OCI-LY3 (cell line): ENCODE data around the gene CDKN1B.

Source experiments
- H2AFZ ChIP-seq: fragments of 200-600, 300-600 bp; shearing (Covaris generic); 2 replicates; pipeline ENCODE4 v1.6.0; 2014; ENCODE audit warnings: antibody characterized with exemption, low read depth, low read length
- H3K27ac ChIP-seq: fragments of 200-600, 300-600 bp; sonication (generic); 2 replicates; pipeline ENCODE4 v1.5.1; 2014; ENCODE audit warnings: mild to moderate bottlenecking, low read length, moderate library complexity, mixed read lengths
- H3K27me3 ChIP-seq: fragments of 200-600, 300-600 bp; sonication (generic); 2 replicates; pipeline ENCODE4 v1.6.1; 2014; ENCODE audit warnings: low read depth, low read length, mixed read lengths
- H3K36me3 ChIP-seq: fragments of 200-600, 300-600 bp; sonication (generic); replicated peaks from 2 replicates; pipeline ENCODE3; 2014; ENCODE audit warnings: low read depth, low read length, mixed read lengths
- H3K4me1 ChIP-seq: fragments of 300-600, 200-600 bp; sonication (generic); 2 replicates; pipeline ENCODE4 v1.6.1; 2014; ENCODE audit warnings: low read length, mixed read lengths
- H3K4me2 ChIP-seq: fragments of 200-600, 300-600 bp; sonication (generic); 2 replicates; pipeline ENCODE4 v1.6.1; 2014; ENCODE audit warnings: low read length, mixed read lengths
- H3K4me3 ChIP-seq: fragments of 300-600, 200-600 bp; sonication (generic); 2 replicates; pipeline ENCODE4 v1.5.1; 2014; ENCODE audit warnings: antibody characterized with exemption, mild to moderate bottlenecking, low read length, moderate library complexity
- H3K79me2 ChIP-seq: fragments of 300-600, 200-600 bp; shearing (Covaris generic); 2 replicates; pipeline ENCODE4 v1.6.1; 2014; ENCODE audit warnings: mild to moderate bottlenecking, low read length, mixed read lengths
- H3K9ac ChIP-seq: fragments of 300-600, 200-600 bp; shearing (Covaris generic); 2 replicates; pipeline ENCODE4 v1.6.0; 2014; ENCODE audit warnings: mild to moderate bottlenecking, low read length, moderate library complexity
- H3K9me3 ChIP-seq: fragments of 200-600, 300-600 bp; shearing (Covaris generic); 2 replicates; pipeline ENCODE4 v1.6.1; 2014; ENCODE audit warnings: low read length, mixed read lengths; ENCODE audit not compliant: insufficient read depth
- H4K20me1 ChIP-seq: fragments of 200-600, 300-600 bp; sonication (generic); 2 replicates; pipeline ENCODE4 v1.6.1; 2016; ENCODE audit warnings: low read length, mixed read lengths; ENCODE audit not compliant: insufficient read depth
- CTCF ChIP-seq: fragments of 200-600, 300-600 bp; sonication (generic); IDR thresholded peaks from 2 replicates; pipeline ENCODE4 v1.5.1; 2014; ENCODE audit warnings: antibody characterized with exemption, low read length, low read depth
- EZH2phosphoT487 ChIP-seq: fragments of 200-600 bp; shearing (Covaris generic); IDR thresholded peaks from 2 replicates; pipeline ENCODE4 v1.6.1; 2018; ENCODE audit warnings: antibody characterized with exemption, mixed run types, low read depth

The CDKN1B gene

DNA sequence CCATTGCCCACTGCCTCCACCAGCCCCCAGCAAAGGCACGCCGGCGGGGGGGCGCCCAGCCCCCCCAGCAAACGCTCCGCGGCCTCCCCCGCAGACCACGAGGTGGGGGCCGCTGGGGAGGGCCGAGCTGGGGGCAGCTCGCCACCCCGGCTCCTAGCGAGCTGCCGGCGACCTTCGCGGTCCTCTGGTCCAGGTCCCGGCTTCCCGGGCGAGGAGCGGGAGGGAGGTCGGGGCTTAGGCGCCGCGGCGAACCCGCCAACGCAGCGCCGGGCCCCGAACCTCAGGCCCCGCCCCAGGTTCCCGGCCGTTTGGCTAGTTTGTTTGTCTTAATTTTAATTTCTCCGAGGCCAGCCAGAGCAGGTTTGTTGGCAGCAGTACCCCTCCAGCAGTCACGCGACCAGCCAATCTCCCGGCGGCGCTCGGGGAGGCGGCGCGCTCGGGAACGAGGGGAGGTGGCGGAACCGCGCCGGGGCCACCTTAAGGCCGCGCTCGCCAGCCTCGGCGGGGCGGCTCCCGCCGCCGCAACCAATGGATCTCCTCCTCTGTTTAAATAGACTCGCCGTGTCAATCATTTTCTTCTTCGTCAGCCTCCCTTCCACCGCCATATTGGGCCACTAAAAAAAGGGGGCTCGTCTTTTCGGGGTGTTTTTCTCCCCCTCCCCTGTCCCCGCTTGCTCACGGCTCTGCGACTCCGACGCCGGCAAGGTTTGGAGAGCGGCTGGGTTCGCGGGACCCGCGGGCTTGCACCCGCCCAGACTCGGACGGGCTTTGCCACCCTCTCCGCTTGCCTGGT, at the start of gene CDKN1B:
Gene CDKN1B (plus strand): TSS at position 576 of the 793 bp plus-strand sequence. CDS start 472 bp downstream, outside the sequence.
- Histone ChIP-seq H4K20me1 (peaks cover 14% of the 10 kb centered on the region; the same call in 1 of the 2 replicates), H3K9ac (peak within 1 kb of the TSS; percentile 99), H3K4me1 (peaks cover 57% of the 10 kb centered on the region), H3K36me3 (peaks cover 34% of the 10 kb centered on the region), H3K9me3 (no peaks in the 10 kb centered on the region), H3K4me2 (peak within 1 kb of the TSS; percentile 97), H3K27ac (peak within 1 kb of the TSS; percentile 96), H3K4me3 (peak within 1 kb of the TSS; percentile 97), H2AFZ (no peak within 1 kb of the TSS; the same call in 1 of the 2 replicates), H3K79me2 (peaks cover 48% of the 10 kb centered on the region), H3K27me3 (no peaks in the 10 kb centered on the region)
- TF ChIP-seq EZH2phosphoT487 (no peak), CTCF (no peak)

GRCh38 chr12:12668005-12668404, 49.2 kb upstream of the CDKN1B start:
- Histone ChIP-seq H4K20me1 (no peaks in the 10 kb centered on the region), H3K27me3 (peaks cover 4% of the 10 kb centered on the region; the same call in 1 of the 2 replicates), H3K4me2 (no peak overlapping the region), H3K4me3 (no peak overlapping the region), H3K9ac (no peak overlapping the region), H3K79me2 (no peaks in the 10 kb centered on the region), H3K36me3 (no peaks in the 10 kb centered on the region), H3K9me3 (no peaks in the 10 kb centered on the region), H2AFZ (no peak overlapping the region), H3K4me1 (no peaks in the 10 kb centered on the region), H3K27ac (no peak overlapping the region)
- TF ChIP-seq EZH2phosphoT487, result no peak
- TF ChIP-seq CTCF, result no peak

GRCh38 chr12:12669020-12669419, 48.1 kb upstream of the CDKN1B start:
- H2AFZ ChIP-seq, result no peak overlapping the region
- no peaks in the 10 kb centered on the region for H3K4me1 ChIP-seq
- no peaks in the 10 kb centered on the region for H4K20me1 ChIP-seq
- no peaks in the 10 kb centered on the region for H3K79me2 ChIP-seq
- TF ChIP-seq CTCF, result no peak
- no peak for TF ChIP-seq EZH2phosphoT487
- H3K4me2 ChIP-seq, result no peak overlapping the region
- no peak overlapping the region for H3K4me3 ChIP-seq
- H3K27me3 ChIP-seq, result peaks cover 4% of the 10 kb centered on the region; the same call in 1 of the 2 replicates
- H3K9ac ChIP-seq, result no peak overlapping the region
- no peak overlapping the region for H3K27ac ChIP-seq
- H3K36me3 ChIP-seq, result no peaks in the 10 kb centered on the region
- no peaks in the 10 kb centered on the region for H3K9me3 ChIP-seq

- H3K4me3 ChIP-seq, result no peak overlapping the region
These were observed 45.1 kb upstream of the CDKN1B start for GRCh38 chr12:12671850-12672660.

More at GRCh38 chr12:12671850-12672660, 45.1 kb upstream of the CDKN1B start:
- H3K27ac ChIP-seq, result no peak overlapping the region
- no peaks in the 10 kb centered on the region for H4K20me1 ChIP-seq
- no peak overlapping the region for H2AFZ ChIP-seq
- H3K4me2 ChIP-seq, result no peak overlapping the region
- no peaks in the 10 kb centered on the region for H3K79me2 ChIP-seq
- H3K4me1 ChIP-seq, result no peaks in the 10 kb centered on the region
- no peak overlapping the region for H3K9ac ChIP-seq
- no peak for TF ChIP-seq EZH2phosphoT487
- no peak for TF ChIP-seq CTCF
- no peaks in the 10 kb centered on the region for H3K27me3 ChIP-seq
- no peaks in the 10 kb centered on the region for H3K36me3 ChIP-seq
- H3K9me3 ChIP-seq, result no peaks in the 10 kb centered on the region
